NCI-H1436 treated with DMSO at 0.1 percent for 48 hours (cell line): Measurements from ENCODE around the gene MIER2.

Source experiments
- DNase-seq: peaks from one replicate; lab custom pipeline; 2025; lab: John Stamatoyannopoulos, UW

The MIER2 gene

DNA sequence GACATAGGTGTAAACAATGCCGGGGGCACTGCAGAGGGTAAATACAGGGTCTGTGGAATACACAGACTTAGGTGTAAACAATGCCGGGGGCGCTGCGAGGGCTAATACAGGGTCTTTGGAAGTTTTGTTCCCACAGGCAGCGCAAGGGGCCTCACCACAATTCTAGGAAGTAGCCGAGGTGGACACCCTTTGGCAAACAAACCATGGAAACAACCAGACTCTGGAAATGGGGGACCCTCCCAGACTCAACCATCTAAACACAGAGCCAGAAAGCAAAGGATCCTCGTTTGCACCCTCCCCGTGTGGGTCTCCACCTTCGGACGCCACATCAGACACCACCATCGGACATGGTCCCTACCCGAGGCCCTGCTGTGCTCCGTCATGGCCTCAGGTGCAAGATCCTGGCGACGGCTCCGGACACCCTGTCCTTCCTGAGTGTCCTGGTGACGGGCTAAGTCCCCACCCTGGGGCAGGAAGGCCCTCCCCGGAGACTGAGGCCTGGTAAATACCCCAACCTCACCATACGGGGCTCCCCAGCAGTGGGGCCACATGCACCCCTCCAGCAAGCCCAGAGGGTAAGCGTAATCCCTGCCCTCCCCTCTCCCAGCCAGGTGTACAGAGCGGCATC, 36.7 kb downstream of the MIER2 start:
- DNase-seq = no peak

DNA sequence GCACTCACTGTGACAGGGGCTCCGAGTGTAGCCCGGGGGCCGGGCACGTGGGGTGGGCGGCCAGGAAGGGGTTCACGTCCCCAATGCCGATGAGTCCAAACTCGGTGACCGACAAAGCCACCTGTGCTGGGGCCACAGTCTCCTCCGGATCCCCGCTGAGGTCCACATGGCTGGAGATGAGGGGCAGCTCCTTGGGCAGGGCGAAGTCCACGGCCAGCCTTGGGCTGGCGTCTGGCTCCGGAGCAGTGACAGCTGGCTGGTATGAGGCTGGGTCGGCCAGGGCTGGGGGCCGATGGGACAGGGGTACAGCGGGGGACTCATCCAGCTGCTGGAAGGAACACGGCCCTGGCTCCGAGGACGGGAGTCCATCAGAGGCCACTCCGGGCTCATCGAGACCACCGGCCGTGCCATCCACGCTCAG, 37.5 kb downstream of the MIER2 start:
- DNase-seq = no peak

GRCh38 chr19:306151-306900, 38.3 kb downstream of the MIER2 start:
- no peak for DNase-seq

- DNase-seq = no peak
These were observed 39.1 kb downstream of the MIER2 start for GRCh38 chr19:305240-306150.

GRCh38 chr19:296476-297225, 47.9 kb downstream of the MIER2 start:
- no peak for DNase-seq

- no peak for DNase-seq
These were observed 48.8 kb downstream of the MIER2 start for GRCh38 chr19:295687-296370.

- DNase-seq = no peak
These were observed 49.5 kb downstream of the MIER2 start for GRCh38 chr19:294946-295686.

GRCh38 chr19:294341-294945, 50.2 kb downstream of the MIER2 start:
- no peak for DNase-seq

DNA sequence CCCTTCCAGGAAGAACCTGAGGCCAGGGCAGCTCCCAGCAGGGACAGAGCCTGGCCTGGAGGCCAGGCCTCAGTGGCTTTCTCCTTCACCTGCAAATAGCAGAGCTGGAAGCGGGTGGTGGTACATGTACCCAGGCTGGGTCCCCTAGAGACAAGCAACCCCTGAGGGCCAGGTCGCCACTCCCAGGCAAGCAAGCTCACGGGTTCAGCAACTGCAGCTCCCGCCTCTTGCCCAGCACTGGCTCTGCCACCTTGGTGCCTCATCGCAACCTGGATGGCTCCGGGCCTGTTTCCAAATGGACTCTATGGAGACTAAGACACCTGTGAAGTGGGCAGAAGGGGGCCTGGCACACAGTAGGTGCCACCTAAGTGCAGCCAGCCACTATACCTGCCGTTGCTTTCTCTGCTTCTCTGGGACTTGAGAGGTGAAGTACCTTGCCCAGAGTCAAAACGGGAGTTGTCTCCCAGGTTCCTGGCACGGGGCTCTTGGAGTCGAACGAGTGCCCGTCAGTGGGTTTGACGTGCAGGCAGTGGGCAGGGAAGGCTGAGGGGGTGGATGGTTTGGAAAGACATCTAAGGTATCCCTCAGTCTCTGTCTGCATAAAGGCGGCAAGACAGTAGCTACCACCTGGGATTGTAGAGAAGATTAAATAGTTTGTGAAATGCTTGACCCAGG, 51.0 kb downstream of the MIER2 start:
- no peak for DNase-seq

- DNase-seq = no peak
These were observed 51.6 kb downstream of the MIER2 start for GRCh38 chr19:292951-293350.

- DNase-seq = no peak
These were observed 52.2 kb downstream of the MIER2 start for GRCh38 chr19:292281-292884.

DNA sequence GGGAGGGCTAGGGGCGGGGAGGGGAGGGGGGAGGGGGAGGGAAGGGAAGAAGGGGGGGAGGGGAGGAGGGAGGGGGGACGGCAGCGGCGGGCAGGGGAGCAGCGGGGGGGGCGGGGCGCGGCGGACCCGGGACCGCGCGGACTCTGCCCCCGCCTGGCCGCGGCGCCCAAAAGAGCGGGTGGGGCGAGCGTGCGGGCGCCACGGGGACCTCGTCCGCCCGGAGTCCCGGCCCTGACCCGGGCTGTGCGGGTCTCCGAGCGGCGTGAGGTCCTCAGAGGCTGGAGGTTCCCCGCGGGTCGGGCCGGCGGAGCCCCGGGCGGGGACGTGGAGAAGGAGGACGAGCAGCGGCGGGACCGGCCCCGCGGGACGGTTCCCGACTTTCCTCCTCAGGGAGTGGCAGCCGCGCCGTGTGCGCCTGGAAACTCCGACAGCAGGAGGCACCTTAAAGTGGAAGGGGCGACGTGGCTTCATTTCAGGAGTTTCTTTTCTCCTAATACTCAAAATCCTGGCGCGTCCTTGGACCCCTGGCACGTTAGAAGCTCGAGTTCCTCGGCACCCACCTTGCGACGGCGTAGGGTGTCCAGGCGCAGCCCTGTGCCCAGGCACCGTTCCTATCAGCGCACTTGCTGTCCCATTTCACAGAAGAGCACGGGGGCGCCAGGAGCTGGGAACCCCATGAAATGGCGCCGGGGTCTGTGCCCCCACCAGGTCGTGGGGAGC, 52.9 kb downstream of the MIER2 start:
- DNase-seq = no peak

- DNase-seq = no peak
These were observed 53.5 kb downstream of the MIER2 start, which contains the start of gene PLPP2 for GRCh38 chr19:291006-291521. PLPP2 (minus strand) TSS chr19:291403; CDS start chr19:291336, 67 bp downstream.

DNA sequence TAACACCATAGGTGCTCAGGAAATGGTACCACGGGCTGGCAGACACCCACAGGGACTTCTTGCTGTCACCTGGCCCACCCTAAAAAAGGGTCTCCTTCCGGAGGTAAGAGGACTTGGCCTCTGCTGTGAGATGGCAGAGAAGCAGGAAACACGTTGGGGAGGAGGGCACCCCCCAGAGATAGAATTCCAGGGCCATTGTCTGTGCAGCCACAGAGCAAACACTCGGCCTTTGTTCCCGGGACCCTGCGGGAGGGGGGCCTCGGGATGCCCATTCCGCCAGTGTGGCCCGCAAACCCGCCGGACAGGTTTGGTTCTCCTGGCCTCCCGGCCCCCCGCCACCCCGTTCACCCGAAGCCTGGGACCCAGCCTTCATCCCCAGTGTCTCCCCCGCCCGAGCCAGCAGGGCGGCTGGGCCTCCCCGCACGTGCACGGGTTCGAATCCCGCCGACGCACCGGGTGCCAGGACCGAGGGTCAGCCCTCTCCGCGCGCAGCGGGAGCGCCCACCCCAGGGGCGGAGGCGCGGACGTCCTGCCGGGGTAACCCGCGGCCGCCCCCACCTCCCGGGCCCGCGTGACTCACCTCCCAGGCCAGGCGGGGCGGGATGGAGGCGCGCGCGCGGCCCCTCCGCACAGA, 54.1 kb downstream of the MIER2 start:
- no peak for DNase-seq

DNA sequence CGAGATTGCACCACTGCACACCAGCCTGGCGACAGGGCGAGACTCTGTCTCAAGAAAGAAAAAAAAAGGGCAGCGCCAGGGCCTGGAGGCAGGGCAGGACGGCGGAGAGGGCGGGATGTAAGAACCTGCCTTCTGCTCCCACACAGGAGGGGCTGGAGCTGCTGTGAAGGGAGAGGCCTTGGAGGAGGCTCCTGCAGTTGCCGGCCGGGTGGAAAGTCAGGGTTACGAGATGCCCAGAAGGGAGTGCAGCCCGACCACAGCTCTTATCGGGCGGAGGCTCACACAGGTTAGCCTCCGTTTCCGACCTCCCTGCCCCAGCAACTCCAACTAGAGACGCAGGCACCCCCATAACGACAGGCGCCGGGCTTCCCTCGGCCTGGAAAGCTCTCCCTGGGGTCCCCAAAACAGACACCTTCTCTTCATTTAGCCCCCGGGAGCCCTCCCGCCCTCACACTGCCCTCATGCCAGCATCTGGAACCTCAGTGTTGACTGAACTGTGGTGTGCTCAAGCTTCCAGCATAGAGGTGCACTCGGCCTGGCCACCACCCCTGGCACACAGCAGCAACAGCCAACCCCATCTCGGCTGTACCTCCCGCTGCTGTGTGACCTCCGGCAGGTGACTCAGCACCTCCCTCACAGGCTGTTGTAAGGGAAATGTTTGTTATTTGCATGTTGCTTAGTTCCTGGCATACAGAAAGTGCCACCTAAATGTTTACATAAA, 54.8 kb downstream of the MIER2 start:
- DNase-seq = no peak

DNA sequence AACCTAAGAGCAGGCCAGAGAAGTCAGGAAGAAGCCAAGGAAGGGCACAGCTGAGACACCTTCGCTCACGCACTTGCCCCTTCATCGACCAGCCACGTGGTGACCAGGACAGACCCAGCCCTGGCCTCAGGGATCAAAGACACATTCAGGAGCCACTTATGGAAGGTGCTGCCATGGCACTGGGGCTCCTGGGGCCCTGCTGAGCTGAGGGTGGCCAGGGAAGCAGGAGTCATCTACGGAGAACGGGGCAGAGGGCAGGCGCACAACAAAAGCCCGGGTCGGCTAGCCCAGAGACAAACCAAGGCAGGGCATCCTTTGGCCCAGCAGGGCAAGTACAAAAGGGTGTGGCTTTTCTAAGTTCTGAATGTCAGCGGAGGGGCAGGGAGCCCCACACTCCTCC, 55.7 kb downstream of the MIER2 start:
- DNase-seq = no peak

DNA sequence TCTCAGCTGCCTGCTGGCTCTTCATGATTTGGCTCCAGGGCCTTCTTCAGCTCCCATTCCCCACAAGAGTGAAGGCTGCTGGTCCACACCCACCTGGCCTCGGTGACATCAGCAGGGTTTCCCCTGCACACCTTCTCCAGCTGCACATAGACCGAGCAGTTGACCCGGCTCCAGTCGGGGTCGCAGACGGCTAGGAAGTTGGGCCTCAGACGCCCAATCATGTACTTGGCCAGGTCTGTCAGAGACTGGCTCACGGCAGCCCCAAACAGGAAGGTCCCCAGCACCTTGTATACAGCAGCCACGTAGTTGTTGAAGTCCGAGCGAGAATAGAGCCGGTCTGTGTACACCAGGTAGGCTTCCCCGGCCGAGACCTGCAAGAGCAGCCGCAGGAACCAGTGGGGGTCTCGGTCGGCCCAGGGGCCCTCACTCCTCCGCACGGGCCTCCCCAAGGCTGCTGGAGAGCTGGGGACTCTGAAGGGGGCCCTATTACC, 57.2 kb downstream of the MIER2 start:
- no peak for DNase-seq
